Measurements from ENCODE around the gene ALKAL2.

ALKAL2 gene

GRCh38 chr2:290090-290722, 2.3 kb upstream of the ALKAL2 start:
- DNase-seq (ENCODE audit: low read depth in 3 of 3): peak in 1 of 3 experiments; percentile 29

- DNase-seq (ENCODE audit: low read depth in 3 of 3): no peak
These were observed 1.6 kb upstream of the ALKAL2 start for GRCh38 chr2:289362-290089.

GRCh38 chr2:288758-289361, 969 bp upstream of the ALKAL2 start:
- DNase-seq (ENCODE audit: low read depth in 3 of 3): no peak

- no peak for DNase-seq (ENCODE audit: low read depth in 3 of 3)
These were observed 413 bp downstream of the ALKAL2 start for GRCh38 chr2:287471-287885.

- DNase-seq (ENCODE audit: low read depth in 3 of 3): no peak
These were observed 1.0 kb downstream of the ALKAL2 start for GRCh38 chr2:286774-287392.

- DNase-seq (ENCODE audit: low read depth in 3 of 3): no peak
These were observed 1.9 kb downstream of the ALKAL2 start for GRCh38 chr2:286035-286434.

GRCh38 chr2:285531-285930, 2.4 kb downstream of the ALKAL2 start:
- DNase-seq (ENCODE audit: low read depth in 3 of 3): no peak

GRCh38 chr2:284896-285492, 2.9 kb downstream of the ALKAL2 start:
- no peak for DNase-seq (ENCODE audit: low read depth in 3 of 3)

- no peak for DNase-seq (ENCODE audit: low read depth in 3 of 3)
These were observed 3.7 kb downstream of the ALKAL2 start for GRCh38 chr2:283996-284794.

- no peak for DNase-seq (ENCODE audit: low read depth in 3 of 3)
These were observed 5.3 kb downstream of the ALKAL2 start for GRCh38 chr2:282371-283263.

GRCh38 chr2:281381-281780, 6.5 kb downstream of the ALKAL2 start:
- DNase-seq (ENCODE audit: low read depth in 3 of 3): no peak

GRCh38 chr2:280650-281110, 7.2 kb downstream of the ALKAL2 start:
- no peak for DNase-seq (ENCODE audit: low read depth in 3 of 3)

- no peak for DNase-seq (ENCODE audit: low read depth in 3 of 3)
These were observed 7.8 kb downstream of the ALKAL2 start for GRCh38 chr2:279956-280649.

GRCh38 chr2:279366-279765, 8.5 kb downstream of the ALKAL2 start:
- DNase-seq (ENCODE audit: low read depth in 3 of 3): no peak

- no peak for DNase-seq (ENCODE audit: low read depth in 3 of 3)
These were observed 9.0 kb downstream of the ALKAL2 start for GRCh38 chr2:278927-279320.

GRCh38 chr2:278312-278926, 9.5 kb downstream of the ALKAL2 start:
- DNase-seq (ENCODE audit: low read depth in 3 of 3): no peak

- DNase-seq (ENCODE audit: low read depth in 3 of 3): no peak
These were observed 12.4 kb downstream of the ALKAL2 start for GRCh38 chr2:275466-275865.

- DNase-seq (ENCODE audit: low read depth in 3 of 3): no peak
These were observed 13.4 kb downstream of the ALKAL2 start for GRCh38 chr2:274503-274902.

- no peak for DNase-seq (ENCODE audit: low read depth in 3 of 3)
These were observed 14.6 kb downstream of the ALKAL2 start for GRCh38 chr2:273333-273732.

Measured in stimulated activated CD4-positive, alpha-beta T cell treated with anti-CD3 and anti-CD28 coated beads, TNF-alpha, amount 100 ng/mL, for 24 hours (primary cell).